GM12891 (cell line): ENCODE measurements around the gene DPP7.

Source experiments
- PAX5 ChIP-seq: IDR thresholded peaks from 2 replicates; pipeline ENCODE4 v1.6.1; 2011; ENCODE audit warnings: low read length, moderate library complexity, mild to moderate bottlenecking; ENCODE audit not compliant: insufficient read depth, severe bottlenecking
- POLR2A ChIP-seq: IDR thresholded peaks from 2 replicates; pipeline ENCODE4 v1.6.1; 2011; ENCODE audit warnings: low read depth, low read length, control low read depth
- POLR2AphosphoS5 ChIP-seq: IDR thresholded peaks from 2 replicates; pipeline ENCODE4 v1.6.1; 2011; ENCODE audit warnings: low read depth, low read length, control low read depth
- TAF1 ChIP-seq: IDR thresholded peaks from 2 replicates; pipeline ENCODE4 v1.6.1; 2011; ENCODE audit warnings: low read depth, low read length, control low read depth

GRCh38 chr9:137070201-137070905 lies 44.2 kb downstream of the DPP7 start, which contains the start of gene SAPCD2:
- no peak for TF ChIP-seq TAF1
- no peak for TF ChIP-seq POLR2AphosphoS5
- no peak for TF ChIP-seq POLR2A
- TF ChIP-seq PAX5, result no peak
